ENCODE data around the gene SOX18. TPM values are rescaled to one million over a fixed set of nuclear protein-coding genes. Genes with fewer than 3 reads are reported as not detected.

SOX18 gene
- total and polyA plus RNA-seq, 2 of the 13 experiments (the other 11 are each of a cell fraction or from before 2014, with no cell fraction given) = 1.6 to 1.9 TPM

- TF ChIP-seq ZNF510 (CRISPR knock-in tag; IDR thresholded peaks at IDR 0.05; ENCODE audit: low read depth) (no peak), MAFK (conservative IDR thresholded peaks at IDR 0.05 in 1 of 2, IDR thresholded peaks at IDR 0.05 in 1 of 2; ENCODE audit: low read length in 2 of 2) (no peak), YEATS2 (CRISPR knock-in tag; IDR thresholded peaks at IDR 0.05; ENCODE audit: borderline replicate concordance) (peak; percentile 82), ZNF501 (CRISPR knock-in tag; IDR thresholded peaks at IDR 0.05) (peak; percentile 62), ZNF761 (CRISPR knock-in tag; conservative IDR thresholded peaks at IDR 0.05) (no peak; the same call in none of the 2 replicates), DMAP1 (CRISPR knock-in tag; IDR thresholded peaks at IDR 0.05) (peak; percentile 89), SKIL (CRISPR knock-in tag; IDR thresholded peaks at IDR 0.05; ENCODE audit: borderline replicate concordance) (peak; percentile 50; the same call in 1 of the 2 replicates), RERE (CRISPR knock-in tag; IDR thresholded peaks at IDR 0.05; ENCODE audit: low read depth) (peak; percentile 42; the same call in 1 of the 2 replicates), PAX8 (CRISPR knock-in tag; IDR thresholded peaks at IDR 0.05; ENCODE audit: borderline replicate concordance) (no peak), SMYD3 (CRISPR knock-in tag; IDR thresholded peaks at IDR 0.05) (0 out of 2 replicates have a peak, but pooled peaks have one; percentile 0), EP300 (IDR thresholded peaks at IDR 0.05; ENCODE audit: low read depth in 2 of 2, low read length in 2 of 2) (peak; percentile 49 to 61; a peak in 3 of 4 replicates), EP300 (CRISPR knock-in tag; IDR thresholded peaks at IDR 0.05; ENCODE audit: borderline replicate concordance) (peak; percentile 42), SNAI1 (CRISPR knock-in tag; IDR thresholded peaks at IDR 0.05; ENCODE audit: borderline replicate concordance) (no peak; the same call in 1 of the 2 replicates), ZNF558 (CRISPR knock-in tag; IDR thresholded peaks at IDR 0.05; ENCODE audit: borderline replicate concordance) (peak; percentile 53; the same call in 1 of the 2 replicates), CENPT (CRISPR knock-in tag; IDR thresholded peaks at IDR 0.05; ENCODE audit: low read depth) (peak; percentile 88; the same call in 1 of the 2 replicates), ESRRA (CRISPR knock-in tag; IDR thresholded peaks at IDR 0.05; ENCODE audit: low read depth) (no peak), BCLAF1 (IDR thresholded peaks at IDR 0.05) (no peak)
Measured at GRCh38 chr20:64053841-64054661, 4.6 kb upstream of the SOX18 start (continued).

Measured in HepG2 (cell line).